ENCODE results near the gene IQSEC2. TPM values are rescaled to one million over a fixed set of nuclear protein-coding genes. Genes with fewer than 3 reads are reported as not detected.

IQSEC2 gene
- polyA plus RNA-seq, 3 donors, result 6.5 to 31.2 (median 6.9) TPM

- intact Hi-C loops (cut with micrococcal nuclease), result loop anchor here in 1 of 2 donors (5.0 kb wide), 1 partner anchor 54 kb away; no protein-coding TSS in a partner anchor
- DNase-seq, result no peak
- no peak for TF ChIP-seq CTCF (IDR thresholded peaks at IDR 0.05)
- no peak overlapping the region for H2AFZ ChIP-seq (ENCODE audit: insufficient read depth, low read depth, low read length, poor library complexity, severe bottlenecking)
- WGBS (ENCODE audit: insufficient coverage), result 35% methylated on average over 2 of the region's 5 CpGs
- peaks cover 9 to 27% of the 10 kb centered on the region in 2 donors for H3K4me1 ChIP-seq (ENCODE audit: control insufficient read depth in 1 of 2, insufficient read depth in 2 of 2, low read length in 2 of 2)
- H3K9ac ChIP-seq (ENCODE audit: insufficient read depth, low read length, poor library complexity, severe bottlenecking), result no peak overlapping the region
- Mint-ChIP-seq H3K9me3 (peaks cover 0 to 17% (median 7%) of the 10 kb centered on the region in 7 donors), H3K36me3 (peaks cover 3 to 13% of the 10 kb centered on the region in 2 donors), H3K4me1 (peaks cover 27% of the 10 kb centered on the region), H3K27me3 (ENCODE audit: low read depth in 3 of 3) (peaks cover 43 to 84% (median 64%) of the 10 kb centered on the region in 3 donors), H3K4me3 (no peak overlapping the region), H3K27ac (no peak overlapping the region)
- no peaks in the 10 kb centered on the region for H4K20me1 ChIP-seq (ENCODE audit: insufficient read depth, low read length)
- peaks cover 51 to 61% of the 10 kb centered on the region in 2 donors for H3K27me3 ChIP-seq (ENCODE audit: control insufficient read depth in 2 of 2, insufficient read depth in 2 of 2, low read length in 2 of 2)
- H3K9me3 ChIP-seq (replicated peaks in 1 of 2; ENCODE audit: control insufficient read depth in 1 of 2, insufficient read depth in 1 of 2, low read length in 2 of 2), result peaks cover 0 to 16% of the 10 kb centered on the region in 2 donors
- no peak overlapping the region for H3K4me3 ChIP-seq (replicated peaks in 1 of 3; ENCODE audit: low read depth in 2 of 3, low read length in 3 of 3)
- H3K27ac ChIP-seq (ENCODE audit: low read depth in 1 of 2, low read length in 2 of 2), result no peak overlapping the region
- no peak overlapping the region for H3K4me2 ChIP-seq (replicated peaks; ENCODE audit: extremely low read depth, low read length, poor library complexity, severe bottlenecking)
- H3K79me2 ChIP-seq (ENCODE audit: insufficient read depth, low read length), result no peaks in the 10 kb centered on the region
- no peaks in the 10 kb centered on the region for H3K36me3 ChIP-seq (replicated peaks in 1 of 2; ENCODE audit: control insufficient read depth in 1 of 2, insufficient read depth in 2 of 2, low read length in 2 of 2)
Measured at GRCh38 chrX:53323196-53323595, 41.8 kb upstream of the IQSEC2 start.

- Histone ChIP-seq H2AFZ (ENCODE audit: insufficient read depth, low read depth, low read length, poor library complexity, severe bottlenecking) (no peak overlapping the region), H3K4me3 (replicated peaks in 1 of 3; ENCODE audit: low read depth in 2 of 3, low read length in 3 of 3) (no peak overlapping the region), H3K4me2 (replicated peaks; ENCODE audit: extremely low read depth, low read length, poor library complexity, severe bottlenecking) (no peak overlapping the region), H3K9me3 (replicated peaks in 1 of 2; ENCODE audit: control insufficient read depth in 1 of 2, insufficient read depth in 1 of 2, low read length in 2 of 2) (peaks cover 0 to 16% of the 10 kb centered on the region in 2 donors), H3K79me2 (ENCODE audit: insufficient read depth, low read length) (no peaks in the 10 kb centered on the region), H3K27ac (ENCODE audit: low read depth in 1 of 2, low read length in 2 of 2) (no peak overlapping the region), H3K4me1 (ENCODE audit: control insufficient read depth in 1 of 2, insufficient read depth in 2 of 2, low read length in 2 of 2) (peaks cover 12 to 39% of the 10 kb centered on the region in 2 donors), H3K9ac (ENCODE audit: insufficient read depth, low read length, poor library complexity, severe bottlenecking) (no peak overlapping the region), H3K36me3 (replicated peaks in 1 of 2; ENCODE audit: control insufficient read depth in 1 of 2, insufficient read depth in 2 of 2, low read length in 2 of 2) (no peaks in the 10 kb centered on the region), H3K27me3 (ENCODE audit: control insufficient read depth in 2 of 2, insufficient read depth in 2 of 2, low read length in 2 of 2) (peaks cover 40 to 51% of the 10 kb centered on the region in 2 donors), H4K20me1 (ENCODE audit: insufficient read depth, low read length) (peaks cover 7% of the 10 kb centered on the region)
- peaks cover 3 to 13% of the 10 kb centered on the region in 2 donors for H3K36me3 Mint-ChIP-seq
- H3K4me1 Mint-ChIP-seq, result peaks cover 34% of the 10 kb centered on the region
- DNase-seq, result no peak
- intact Hi-C loops (cut with micrococcal nuclease), result loop anchor here in 1 of 2 donors (5.0 kb wide), 1 partner anchor 55 kb away; no protein-coding TSS in a partner anchor
- H3K9me3 Mint-ChIP-seq, result peaks cover 0 to 17% (median 7%) of the 10 kb centered on the region in 7 donors
- H3K4me3 Mint-ChIP-seq, result peak overlapping the region; percentile 73 to 87
- peaks cover 37 to 80% (median 55%) of the 10 kb centered on the region in 3 donors for H3K27me3 Mint-ChIP-seq (ENCODE audit: low read depth in 3 of 3)
- H3K27ac Mint-ChIP-seq, result no peak overlapping the region
- WGBS (ENCODE audit: insufficient coverage), result 40% methylated on average over 2 of the region's 6 CpGs
- TF ChIP-seq CTCF (IDR thresholded peaks at IDR 0.05), result no peak
Measured at GRCh38 chrX:53321943-53322497, 40.6 kb upstream of the IQSEC2 start.

Measured in CD14-positive monocyte (primary cell).